ENCODE data around the gene AOC1.

GRCh38 chr7:150867605-150868004 is 15.3 kb downstream of the AOC1 start:
- TF ChIP-seq SUZ12 (IDR thresholded peaks at IDR 0.05; ENCODE audit: extremely low read depth, insufficient read depth, insufficient read length) = no peak
- no peak for TF ChIP-seq ZNF274 (IDR thresholded peaks at IDR 0.05; ENCODE audit: low read depth, low read length)

All from NT2/D1 (cell line).